HUDEP-2 (cell line): ENCODE measurements around the gene AEN.
A peak's percentile ranks its signal among the peaks of the same experiment; 100 is the strongest.

Source experiments
- DNase-seq, 76 experiments: peaks; one replicate each; lab custom pipeline; 2025; ENCODE audit not compliant: unreplicated experiment in 76 of 76; lab: John Stamatoyannopoulos, UW

Gene AEN

DNA sequence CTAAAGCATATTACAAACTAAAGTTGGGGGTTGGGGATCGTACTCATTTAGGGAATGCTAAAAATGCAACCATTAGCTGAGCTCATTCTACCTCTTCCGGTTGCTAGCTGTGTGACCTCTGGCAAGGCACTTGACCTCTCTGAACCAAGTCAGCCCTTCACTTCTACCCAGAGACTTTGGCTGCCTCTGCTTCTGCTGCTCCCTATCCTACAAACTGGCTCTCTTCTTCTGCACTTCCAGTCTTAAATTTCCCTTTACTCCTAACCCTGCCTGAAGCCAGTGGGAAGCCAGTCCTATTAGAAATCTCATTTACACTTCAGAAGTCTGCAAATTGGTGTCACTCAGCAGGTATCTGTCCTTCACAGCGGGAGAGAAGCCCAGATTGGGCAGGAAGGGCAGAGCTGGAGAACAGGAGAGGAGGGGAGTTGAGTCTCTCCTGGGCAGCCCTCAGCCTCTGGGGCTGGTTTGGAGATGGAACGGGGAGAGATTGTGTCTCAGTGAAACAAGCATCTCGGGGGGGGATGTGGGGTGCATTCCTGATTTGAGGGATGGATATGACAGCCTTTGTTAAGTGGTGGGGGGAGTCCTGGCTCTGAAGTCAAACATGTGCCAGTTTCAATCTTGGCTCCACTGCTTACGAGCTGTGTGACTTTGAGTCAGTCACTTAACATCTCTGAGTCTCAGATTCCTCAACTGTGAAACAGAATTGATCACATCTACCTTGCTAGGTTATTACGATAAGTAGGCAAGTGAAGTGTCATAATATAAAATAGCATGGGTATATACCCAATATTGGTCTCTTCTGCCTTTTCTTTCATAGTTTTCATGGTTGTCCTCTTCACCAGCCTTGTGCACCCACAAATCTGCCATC, 7.8 kb upstream of the AEN start:
- DNase-seq: no peak

DNA sequence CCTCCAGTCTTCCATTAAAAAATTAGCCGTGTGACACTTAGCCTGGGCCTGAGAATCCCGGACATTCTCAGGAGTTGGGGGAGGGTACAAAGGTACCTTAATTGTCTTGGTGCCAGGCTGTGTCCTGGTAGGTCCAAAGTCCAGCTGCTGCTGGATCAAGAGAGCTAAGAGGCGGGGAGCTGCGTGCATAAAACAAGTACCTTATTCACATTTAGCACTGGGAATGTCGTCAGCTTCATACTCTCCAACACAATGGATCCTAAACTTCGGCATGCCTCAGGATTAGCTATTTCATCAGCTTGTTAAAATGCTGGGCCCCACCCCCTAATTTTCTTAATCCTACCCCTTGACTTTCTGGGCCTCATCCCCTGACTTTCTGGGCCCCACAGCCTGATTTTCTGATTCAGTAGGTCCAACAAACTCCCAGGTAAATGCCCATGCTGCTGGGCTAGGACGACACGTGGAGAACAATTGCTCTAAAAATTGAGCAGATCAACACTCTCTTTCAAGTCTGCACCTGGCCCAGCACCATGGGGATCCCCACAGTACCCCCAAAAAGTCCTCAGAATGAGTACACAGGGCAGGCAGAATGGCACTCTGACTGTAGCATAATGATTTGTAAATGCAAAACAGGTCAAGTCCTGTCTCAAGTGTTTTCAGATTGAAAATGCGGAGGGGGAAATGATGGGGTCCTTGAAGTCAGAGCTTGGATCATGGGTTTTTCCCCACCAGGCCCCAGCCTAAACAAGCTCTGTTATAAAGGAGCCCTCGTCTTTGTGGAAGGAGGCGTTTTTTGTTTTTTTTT, 5.6 kb upstream of the AEN start:
- DNase-seq: no peak

DNA sequence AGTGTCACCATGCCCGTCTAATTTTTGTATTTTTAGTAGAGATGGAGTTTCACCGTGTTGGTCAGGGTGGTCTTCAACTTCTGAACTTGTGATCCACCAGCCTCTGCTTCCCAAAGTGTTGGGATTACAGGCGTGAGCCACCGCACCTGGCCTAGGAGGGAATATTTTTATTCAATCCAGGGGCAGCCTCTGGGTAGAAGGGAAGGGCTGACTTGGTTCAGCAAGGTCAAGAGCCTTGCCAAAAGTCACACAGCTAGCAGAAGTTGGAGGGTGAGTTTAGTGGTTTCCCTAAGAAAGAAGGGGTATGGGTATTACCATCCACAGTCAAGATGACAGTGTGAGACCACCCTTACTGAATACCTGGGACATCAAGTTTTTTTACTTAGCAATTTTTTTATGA, 4.9 kb upstream of the AEN start:
- no peak for DNase-seq

DNA sequence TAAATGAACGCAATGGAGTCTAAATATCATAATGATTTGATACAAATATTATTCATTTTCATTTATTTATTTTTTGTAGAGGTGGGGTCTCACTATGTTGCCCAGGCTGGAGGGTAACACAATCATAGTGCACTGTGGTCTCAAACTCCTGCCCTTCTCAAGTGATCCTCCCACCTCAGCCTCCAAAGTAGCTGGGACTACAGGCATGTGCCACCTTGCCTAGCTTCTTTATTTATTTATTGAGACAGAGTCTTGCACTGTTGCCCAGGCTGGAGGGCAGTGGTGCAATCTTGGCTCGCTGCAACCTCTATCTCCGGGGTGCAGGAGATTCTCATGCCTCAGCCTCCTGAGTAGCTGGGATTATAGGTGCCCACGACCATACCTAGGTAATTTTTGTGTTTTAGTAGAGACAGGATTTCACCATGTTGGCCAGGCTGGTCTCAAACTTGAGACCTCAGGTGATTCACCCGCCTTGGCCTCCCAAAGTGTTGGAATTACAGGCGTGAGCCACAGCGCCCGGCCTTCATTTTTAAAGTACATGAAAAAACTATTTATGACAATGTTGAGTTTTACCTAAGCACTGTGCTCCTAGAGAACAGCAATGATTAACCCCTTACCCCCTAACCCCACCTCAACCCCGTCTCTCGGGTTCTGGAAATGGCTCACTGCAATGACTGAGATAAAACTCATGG, 4.0 kb upstream of the AEN start:
- no peak for DNase-seq

DNA sequence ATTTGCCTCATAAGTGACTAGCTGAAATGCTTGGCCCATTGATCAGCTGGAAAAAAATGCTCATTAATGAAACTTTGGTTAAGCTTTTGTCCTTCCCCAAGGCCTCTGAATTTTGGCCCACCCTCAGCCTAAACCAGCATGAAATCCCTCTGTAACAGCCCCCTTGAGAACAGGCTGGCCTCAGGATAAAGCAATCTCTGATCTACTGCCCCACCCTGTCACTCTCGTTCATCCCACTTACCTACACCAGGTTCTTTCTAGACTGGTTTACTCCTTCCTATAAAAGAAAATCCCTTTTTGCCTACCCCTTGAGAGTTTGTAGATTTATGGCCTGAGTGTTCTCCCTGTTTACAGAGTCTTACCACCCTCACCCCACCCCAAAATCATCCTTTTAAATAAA, 3.4 kb upstream of the AEN start:
- no peak for DNase-seq

DNA sequence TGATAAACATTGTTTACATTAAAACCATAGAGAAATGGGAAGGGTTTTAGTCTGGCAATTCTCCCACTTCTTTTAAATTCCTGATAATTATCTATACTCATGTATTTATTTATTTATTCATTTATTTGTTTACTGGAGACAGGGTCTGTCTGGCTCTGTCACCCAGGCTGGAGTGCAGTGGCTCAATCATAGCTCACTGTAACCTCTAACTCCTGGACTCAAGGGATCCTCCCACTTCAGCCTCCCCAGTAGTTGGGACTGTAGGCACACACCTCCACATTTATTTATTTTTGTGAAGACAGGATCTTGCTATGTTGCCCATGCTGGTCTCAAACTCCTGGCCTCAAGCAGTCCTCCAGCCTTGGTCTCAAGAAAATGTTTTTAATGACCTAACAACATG, 2.5 kb upstream of the AEN start:
- no peak for DNase-seq

DNA sequence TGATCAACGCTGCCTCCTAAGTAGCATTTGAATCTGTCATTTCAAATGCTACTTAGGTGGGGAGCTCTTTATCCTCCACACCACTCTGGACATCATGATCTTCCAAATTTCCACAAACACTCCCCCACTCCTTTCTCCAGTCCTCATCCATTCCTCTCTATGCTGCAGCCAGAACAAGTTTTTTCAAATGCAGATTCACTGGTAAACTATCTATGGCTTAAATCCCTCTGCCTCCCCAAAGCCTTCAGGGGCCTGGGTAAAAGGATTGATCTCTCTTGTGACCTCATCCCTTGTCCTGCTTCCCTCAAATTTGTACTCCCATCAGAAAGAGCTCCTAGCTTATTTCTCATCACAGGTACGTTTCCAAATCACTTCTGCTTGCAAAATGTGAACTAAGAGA, 1.3 kb upstream of the AEN start:
- no peak for DNase-seq

DNA sequence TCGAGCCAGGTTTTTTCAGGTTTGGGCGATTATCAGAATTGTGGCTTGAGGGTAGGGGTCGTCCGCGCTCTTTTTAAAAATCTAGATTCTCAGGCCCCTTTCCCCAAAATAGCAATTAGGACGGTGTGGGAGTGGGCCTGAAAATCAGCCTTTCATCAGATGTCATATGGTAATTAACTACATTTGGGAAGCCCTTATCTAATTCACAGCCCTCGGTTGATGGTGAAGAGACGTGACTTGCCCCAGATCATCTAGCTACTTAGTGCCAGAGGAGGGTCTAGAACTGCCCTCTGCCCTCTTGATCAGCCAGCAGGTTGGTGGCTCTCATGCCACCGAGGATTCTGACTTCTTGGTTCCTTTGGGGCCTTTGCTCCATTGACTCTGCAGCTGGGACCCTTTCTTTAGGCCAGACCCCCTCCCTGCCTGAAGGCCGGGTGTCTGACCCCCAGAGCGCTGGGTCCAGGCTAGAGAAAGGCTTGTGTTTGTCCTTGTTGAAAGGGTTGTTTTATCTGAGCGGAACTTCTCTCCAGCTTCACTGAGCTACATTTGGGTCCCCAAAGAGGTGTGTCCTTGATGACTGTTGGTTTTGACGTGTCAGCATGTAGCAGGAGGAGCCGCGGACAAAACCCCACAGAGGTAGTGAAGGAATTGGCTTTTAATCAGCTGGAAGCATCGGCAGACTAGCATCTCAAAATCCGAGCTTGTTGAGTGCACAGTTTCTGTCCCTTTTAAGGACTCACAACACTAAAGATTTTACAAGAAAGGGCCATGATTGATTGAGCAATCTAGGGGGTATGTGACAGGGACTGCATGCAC, 857 bp downstream of the AEN start:
- DNase-seq: peak in 66 of 76 experiments; percentile 6 to 75 (median 38)

DNA sequence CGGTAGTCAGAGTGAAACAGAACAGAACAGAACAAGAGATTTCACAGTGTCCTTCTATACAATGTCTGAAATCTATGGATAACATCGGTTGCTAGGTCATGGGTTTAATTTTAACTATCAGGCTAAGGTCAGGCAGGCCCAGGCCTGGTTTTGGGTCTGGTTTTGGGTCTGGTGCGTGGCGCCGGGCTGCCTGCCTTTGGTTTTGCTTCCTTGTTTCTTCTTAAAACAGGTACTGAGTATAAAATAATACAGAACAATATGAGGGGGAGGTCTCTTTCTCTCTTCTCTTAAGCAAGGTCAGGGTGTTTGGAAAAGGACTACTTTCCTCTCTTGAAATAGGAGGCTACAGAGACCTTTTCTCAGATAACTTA, 1.4 kb downstream of the AEN start:
- no peak for DNase-seq

DNA sequence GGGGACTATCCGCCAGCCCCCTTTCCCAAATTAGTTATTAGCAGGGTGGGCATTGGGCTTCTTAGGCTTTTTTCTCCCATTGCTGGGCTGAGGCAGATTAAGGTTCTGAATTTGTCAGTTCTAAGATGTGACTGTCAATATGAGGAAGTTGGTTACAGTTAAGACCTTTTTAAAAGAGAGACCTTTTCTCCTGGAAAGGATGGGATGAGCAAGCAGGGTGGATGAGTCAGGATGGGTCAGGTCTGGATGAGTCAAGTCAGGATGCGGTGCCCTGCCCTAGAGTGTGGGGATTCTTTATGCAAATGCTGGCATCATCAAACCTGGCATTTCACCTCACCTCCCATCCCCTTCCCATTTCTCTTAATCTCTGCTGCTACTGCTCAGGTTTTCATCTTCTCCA, 1.9 kb downstream of the AEN start:
- peak in 1 of 76 experiments; percentile 10 for DNase-seq

DNA sequence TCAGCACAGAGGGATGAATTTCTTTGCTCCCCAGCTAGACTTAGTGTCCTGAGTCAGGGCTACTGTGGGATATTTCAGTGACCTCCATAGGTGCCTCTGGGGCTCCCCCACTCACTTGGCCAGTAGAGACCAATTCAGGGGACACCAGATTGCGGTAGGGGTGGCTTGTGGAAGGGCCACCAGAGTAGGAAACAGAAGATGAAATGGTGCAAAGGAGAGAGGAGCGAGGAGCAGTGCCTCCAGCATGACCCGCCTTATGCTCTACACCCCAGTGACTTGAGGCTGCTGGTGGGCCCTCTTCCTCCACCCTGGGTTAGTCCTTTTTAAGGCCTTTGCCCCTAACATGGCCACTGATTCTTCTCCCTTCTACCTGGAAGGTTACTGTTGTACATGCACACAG, 2.5 kb downstream of the AEN start:
- DNase-seq: no peak

DNA sequence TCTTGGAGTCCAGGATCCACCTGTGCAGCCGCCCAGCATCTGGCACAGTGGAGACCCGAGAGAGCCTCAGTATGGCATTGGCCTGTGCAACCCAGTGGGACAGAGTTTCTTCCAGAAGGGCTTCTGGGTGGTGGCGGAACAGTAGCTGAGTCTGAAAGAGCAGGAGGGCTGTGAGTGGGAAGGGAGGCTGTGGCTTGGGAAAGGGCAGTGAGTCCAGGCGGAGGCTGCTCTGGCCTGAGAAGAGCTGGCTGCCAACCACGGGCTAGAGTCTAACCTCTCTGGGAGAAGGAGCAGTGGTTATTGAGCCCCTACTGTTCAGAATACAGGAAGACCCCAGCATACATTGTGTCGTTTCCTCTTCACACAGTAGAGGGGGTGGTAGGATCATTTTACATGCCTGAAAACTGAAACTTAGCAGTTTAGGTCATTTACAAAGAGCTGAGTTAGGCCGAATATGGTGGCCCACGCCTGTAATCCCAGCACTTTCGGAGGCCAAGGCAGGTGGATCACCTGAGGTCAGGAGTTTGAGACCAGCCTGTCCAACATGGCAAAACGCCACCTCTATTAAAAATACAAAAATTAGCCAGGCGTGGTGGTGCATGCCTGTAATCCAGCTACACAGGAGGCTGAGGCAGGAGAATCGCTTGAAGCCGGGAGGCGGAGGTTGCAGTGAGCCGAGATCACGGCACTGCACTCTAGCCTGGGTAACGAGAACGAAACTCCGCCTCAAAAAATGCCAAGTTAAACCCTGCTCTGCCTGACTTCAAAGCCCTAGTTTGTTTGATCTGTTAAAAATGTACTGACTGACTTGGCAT, 3.2 kb downstream of the AEN start:
- no peak for DNase-seq

DNA sequence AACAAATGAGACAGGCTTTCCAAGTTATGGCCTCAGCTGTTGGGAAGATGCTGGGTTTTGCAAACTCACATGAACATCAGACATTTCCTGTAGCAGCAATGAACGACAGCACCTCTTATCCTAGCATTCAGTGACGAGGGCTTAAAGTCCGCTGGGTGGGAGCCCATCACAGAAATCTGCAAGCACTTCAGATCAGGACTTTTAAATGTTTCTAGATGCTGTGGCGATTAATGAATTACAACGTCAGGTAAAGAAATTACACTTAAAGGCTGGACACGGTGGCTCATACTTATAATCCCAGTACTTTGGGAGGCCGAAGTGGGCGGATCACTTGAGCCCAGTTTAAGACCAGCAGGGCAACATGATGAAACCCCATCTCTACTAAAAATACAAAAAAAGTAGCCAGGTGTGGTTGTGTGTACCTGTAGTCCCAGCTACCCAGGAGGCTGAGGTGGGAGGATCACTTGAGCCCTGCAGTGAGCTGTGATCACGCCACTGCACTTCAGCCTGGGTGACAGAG, 3.9 kb downstream of the AEN start:
- DNase-seq: no peak

DNA sequence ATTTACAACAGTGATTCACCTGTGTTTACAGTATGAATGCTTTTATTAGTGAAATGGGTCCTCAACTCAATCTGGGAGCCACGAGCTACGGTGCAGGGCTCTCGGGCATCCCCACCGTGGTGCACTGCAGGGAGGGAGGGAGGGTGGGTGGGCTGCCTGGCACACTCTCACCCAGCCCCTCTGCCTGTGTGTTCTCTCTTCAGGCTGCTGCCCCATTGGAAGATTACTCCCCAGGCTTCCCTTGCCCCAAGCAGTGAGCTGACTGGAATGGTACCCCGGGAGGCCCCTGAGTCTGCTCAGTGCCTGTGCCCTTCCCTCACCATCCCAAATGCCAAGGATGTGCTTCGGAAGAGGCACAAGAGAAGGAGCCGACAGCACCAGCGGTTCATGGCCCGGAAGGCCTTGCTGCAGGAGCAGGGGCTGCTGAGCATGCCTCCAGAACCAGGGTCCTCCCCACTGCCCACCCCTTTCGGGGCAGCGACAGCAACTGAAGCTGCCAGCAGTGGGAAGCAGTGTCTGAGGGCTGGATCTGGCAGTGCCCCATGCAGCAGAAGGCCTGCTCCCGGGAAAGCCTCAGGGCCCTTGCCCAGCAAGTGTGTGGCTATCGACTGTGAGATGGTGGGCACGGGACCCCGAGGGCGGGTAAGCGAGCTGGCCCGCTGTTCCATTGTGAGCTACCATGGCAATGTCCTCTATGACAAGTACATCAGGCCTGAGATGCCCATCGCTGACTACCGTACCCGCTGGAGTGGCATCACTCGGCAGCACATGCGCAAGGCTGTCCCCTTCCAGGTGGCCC, 5.0 kb downstream of the AEN start:
- no peak for DNase-seq

DNA sequence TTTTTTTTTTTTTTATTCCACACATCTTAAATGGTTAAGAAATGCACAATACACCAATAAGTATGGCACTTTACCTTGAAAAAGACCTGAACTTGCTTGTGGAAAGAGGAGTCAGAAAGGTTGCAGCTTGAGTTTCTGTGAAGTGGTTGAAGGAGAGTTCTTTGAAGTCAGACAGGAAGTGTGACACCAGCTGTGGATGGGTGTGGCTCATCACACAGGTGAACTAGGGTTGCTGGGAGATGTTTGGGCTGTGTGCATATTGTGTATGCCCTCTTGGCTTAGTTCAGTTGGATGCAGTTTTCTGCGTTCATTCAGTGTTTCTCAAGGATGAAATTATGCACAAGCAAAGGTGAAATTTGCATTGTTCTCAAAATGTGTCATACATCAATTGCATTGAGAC, 6.3 kb downstream of the AEN start:
- peak in 3 of 76 experiments; percentile 22 to 32 (median 29) for DNase-seq

DNA sequence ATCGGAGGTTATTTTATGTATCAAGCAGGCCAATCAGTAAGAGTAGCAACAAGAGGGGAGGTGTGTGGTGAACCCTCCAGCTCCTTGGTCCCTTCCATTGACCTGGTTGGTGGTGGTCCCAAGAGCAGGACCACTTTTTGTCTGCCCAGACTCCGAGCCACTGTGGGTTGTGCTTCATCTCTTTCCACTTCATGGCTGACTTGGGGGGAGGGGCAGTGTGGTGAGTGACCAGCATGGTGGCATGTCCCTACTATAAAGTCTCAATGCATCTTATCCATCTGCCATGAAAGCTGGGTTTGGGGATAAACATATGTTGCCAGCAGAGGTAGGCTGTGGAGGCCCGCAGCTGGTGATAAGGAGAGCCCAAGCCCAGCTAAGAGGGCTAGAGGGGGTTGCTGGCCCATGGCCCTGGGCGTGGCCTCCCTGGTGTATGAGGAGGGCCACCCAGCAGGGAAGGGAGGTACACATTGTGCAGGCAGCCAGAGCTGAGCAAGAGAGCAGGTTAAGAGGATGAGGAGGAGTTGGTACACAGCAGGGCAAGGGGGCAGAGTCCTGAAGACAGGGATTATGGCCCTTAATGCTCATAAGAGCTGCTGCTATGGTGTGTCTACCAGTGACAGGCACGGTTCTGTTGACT, 7.0 kb downstream of the AEN start:
- DNase-seq: peak in 74 of 76 experiments; percentile 46 to 95 (median 84)

DNA sequence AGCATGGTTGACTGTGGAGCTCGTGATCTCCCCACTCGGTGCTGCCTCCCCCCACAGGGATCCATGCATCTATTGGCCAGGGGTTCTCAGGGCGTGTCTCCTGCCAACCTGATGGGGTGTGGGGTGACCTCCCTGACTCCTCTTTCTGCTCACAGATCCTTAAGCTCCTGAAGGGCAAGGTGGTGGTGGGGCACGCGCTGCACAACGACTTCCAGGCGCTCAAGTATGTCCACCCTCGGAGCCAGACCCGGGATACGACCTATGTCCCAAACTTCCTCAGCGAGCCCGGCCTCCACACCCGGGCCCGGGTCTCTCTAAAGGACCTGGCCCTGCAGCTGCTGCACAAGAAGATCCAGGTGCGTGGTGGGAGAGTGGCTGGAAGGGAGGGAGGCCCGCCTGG, 7.9 kb downstream of the AEN start:
- DNase-seq: no peak

DNA sequence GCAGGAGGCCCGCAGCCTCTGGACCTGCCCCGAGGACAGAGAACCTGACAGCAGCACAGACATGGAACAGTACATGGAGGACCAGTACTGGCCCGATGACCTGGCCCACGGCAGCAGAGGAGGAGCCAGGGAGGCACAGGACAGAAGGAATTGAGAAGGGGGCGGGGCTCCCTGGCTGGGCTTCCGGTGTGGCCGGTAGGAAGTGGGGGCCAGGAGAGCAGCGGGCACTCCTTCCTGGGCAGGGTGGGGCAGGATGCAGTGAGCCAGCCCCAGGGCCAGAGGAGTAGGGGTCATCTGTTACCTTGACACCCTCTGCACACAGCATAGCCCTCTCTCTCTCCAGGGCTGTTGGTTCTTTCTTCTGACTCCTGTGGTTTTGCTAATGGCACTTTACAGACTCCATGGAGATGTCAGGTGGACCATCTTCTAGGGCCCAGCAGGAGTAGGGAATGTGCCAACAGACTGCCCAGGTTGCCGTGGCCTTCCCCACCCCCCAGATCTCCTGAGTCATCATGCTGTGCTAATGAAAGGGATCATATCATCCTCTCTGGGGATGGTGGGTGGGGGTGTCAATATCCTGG, 9.1 kb downstream of the AEN start:
- DNase-seq: no peak
